ENCODE data around the gene FCRL5. TPM values are rescaled to one million over a fixed set of nuclear protein-coding genes. Genes with fewer than 3 reads are reported as not detected.
A peak's percentile ranks its signal among the peaks of the same experiment; 100 is the strongest.

FCRL5 gene
- total RNA-seq, 1 experiment from 2014 or later: not detected

DNA sequence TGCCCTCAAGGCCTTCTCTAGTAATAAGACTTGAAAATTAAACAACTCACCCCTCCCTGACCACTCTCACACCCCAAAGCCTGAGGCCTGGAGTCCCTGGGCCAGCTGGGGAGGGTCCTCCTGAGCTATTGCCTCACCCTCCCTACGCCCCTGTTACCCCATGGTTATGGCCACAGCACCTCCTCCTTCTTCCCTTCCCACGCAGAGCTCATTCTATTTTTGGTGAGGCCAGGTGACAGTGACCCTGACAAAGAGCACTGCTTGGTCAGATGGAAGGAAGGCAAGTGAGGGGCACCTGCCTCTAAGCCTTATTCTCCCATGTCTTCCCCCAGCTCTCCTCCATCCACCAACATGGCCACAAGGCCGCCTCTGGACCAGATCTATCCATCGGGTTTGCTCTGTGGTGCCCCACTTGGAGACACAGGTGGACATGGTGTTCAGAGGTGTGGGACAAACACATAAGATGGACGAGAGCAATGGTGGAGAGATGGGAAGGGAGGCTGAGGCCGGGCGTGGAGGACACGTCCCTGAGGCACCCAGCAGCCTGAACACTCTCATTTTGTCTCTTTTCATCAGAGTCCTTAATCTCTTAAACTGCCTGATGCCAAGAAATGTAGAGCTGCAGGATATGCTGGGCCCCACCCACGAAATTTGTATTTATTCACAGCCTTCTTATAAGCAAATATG lies 42.6 kb downstream of the FCRL5 start:
- H3K9me3 Mint-ChIP-seq (ENCODE audit: low read depth, unreplicated experiment): no peaks in the 10 kb centered on the region
- DNase-seq: no peak
- TF ChIP-seq, protein P1, sequence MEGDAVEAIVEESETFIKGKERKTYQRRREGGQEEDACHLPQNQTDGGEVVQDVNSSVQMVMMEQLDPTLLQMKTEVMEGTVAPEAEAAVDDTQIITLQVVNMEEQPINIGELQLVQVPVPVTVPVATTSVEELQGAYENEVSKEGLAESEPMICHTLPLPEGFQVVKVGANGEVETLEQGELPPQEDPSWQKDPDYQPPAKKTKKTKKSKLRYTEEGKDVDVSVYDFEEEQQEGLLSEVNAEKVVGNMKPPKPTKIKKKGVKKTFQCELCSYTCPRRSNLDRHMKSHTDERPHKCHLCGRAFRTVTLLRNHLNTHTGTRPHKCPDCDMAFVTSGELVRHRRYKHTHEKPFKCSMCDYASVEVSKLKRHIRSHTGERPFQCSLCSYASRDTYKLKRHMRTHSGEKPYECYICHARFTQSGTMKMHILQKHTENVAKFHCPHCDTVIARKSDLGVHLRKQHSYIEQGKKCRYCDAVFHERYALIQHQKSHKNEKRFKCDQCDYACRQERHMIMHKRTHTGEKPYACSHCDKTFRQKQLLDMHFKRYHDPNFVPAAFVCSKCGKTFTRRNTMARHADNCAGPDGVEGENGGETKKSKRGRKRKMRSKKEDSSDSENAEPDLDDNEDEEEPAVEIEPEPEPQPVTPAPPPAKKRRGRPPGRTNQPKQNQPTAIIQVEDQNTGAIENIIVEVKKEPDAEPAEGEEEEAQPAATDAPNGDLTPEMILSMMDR (IDR thresholded peaks at IDR 0.05; ENCODE audit: unreplicated experiment): no peak
- CTCF ChIA-PET: interaction anchor here (0.5 to 0.6 kb wide), 2 partner anchors 10 to 60 kb away, joined by 3 read pairs; no protein-coding TSS in a partner anchor
- no peak overlapping the region for H3K4me3 Mint-ChIP-seq (ENCODE audit: low read depth, unreplicated experiment)
- intact Hi-C loops (cut with micrococcal nuclease; ENCODE audit: unreplicated experiment): loop anchor here (5.0 kb wide), 1 partner anchor 263 kb away; no protein-coding TSS in a partner anchor
- no TSS peak for BruUV-seq (replicated peaks)
- peaks cover 11% of the 10 kb centered on the region for H3K4me1 Mint-ChIP-seq (ENCODE audit: low read depth, unreplicated experiment)
- peaks cover 17% of the 10 kb centered on the region for H3K27me3 Mint-ChIP-seq (ENCODE audit: unreplicated experiment)
- H3K36me3 Mint-ChIP-seq (ENCODE audit: insufficient read depth, unreplicated experiment): no peaks in the 10 kb centered on the region
- no peak overlapping the region for H3K27ac Mint-ChIP-seq (ENCODE audit: unreplicated experiment)

DNA sequence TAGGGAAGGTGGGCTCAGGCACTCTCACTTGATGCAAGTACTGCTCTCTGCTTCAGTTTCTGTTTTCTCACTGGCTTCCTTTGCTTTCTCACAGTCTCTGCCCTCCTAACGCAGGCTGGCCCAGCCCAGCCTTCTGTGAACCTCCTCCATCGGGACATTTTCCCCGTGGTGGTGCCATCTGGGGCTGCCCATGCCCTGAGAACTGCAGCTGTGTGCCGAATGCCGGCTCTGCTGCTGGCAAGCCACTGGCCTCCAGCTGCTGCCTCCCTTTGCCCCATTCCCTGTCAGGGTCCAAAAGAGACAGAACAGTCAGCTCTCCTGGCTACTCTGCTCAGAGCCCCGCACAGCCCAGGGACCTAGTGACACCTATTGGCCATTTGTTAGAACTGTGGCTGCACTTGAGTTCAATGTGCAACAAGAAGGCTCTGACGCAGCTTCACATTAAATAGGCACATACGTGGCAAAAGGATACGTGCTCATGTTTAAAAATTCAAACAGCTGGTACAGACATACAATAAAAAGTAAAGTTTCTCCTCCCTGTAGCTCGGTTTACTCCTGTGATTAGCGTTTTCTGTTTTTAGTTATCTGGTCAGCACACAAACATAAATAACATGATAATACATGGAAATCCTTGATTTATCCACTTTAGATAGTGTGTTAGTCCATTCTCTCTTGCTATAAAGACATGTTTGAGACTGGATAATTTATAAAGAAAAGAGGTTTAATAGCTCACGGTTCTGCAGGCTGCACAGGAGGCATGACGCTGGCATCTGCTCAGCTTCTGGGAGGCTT lies 46.6 kb downstream of the FCRL5 start:
- no peak overlapping the region for H3K27ac Mint-ChIP-seq (ENCODE audit: unreplicated experiment)
- CTCF ChIA-PET: interaction anchor here (0.5 to 1.4 kb wide), 9 partner anchors 10 to 619 kb away, joined by 3 to 9 read pairs (median 4); no protein-coding TSS in a partner anchor
- intact Hi-C loops (cut with micrococcal nuclease; ENCODE audit: unreplicated experiment): loop anchor here (1.0 to 5.0 kb wide), 2 partner anchors 186 to 267 kb away; no protein-coding TSS in a partner anchor
- peak overlapping the region; percentile 62 for H3K4me3 Mint-ChIP-seq (ENCODE audit: low read depth, unreplicated experiment)
- no peaks in the 10 kb centered on the region for H3K36me3 Mint-ChIP-seq (ENCODE audit: insufficient read depth, unreplicated experiment)
- DNase-seq: peak; percentile 71
- peaks cover 17% of the 10 kb centered on the region for H3K27me3 Mint-ChIP-seq (ENCODE audit: unreplicated experiment)
- BruUV-seq (replicated peaks): no TSS peak
- peaks cover 11% of the 10 kb centered on the region for H3K4me1 Mint-ChIP-seq (ENCODE audit: low read depth, unreplicated experiment)
- TF ChIP-seq, protein P1 (IDR thresholded peaks at IDR 0.05; ENCODE audit: unreplicated experiment): peak; percentile 76
- H3K9me3 Mint-ChIP-seq (ENCODE audit: low read depth, unreplicated experiment): no peaks in the 10 kb centered on the region

DNA sequence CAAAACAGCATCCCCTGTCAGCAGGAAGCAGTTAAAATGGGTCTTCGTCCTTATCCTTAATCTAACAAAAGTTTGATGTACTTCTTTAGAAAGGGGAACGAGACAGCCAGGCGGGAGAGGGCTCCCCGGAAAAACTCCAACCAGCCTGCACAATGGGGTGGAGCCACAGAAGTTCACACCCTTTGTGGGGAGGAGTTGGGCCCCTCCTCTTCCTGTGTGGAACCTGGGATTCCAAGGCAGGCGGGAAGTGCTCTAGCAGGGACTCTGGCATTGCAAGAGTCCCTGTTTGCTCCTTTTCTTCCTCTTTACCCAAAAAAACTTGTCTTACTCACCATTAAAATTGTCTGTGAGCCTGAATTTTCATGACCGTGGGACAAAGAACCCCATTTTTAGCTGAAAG lies 47.7 kb downstream of the FCRL5 start:
- Mint-ChIP-seq H3K4me1 (ENCODE audit: low read depth, unreplicated experiment) (peaks cover 11% of the 10 kb centered on the region), H3K9me3 (ENCODE audit: low read depth, unreplicated experiment) (no peaks in the 10 kb centered on the region), H3K4me3 (ENCODE audit: low read depth, unreplicated experiment) (no peak overlapping the region), H3K27ac (ENCODE audit: unreplicated experiment) (no peak overlapping the region), H3K27me3 (ENCODE audit: unreplicated experiment) (peaks cover 25% of the 10 kb centered on the region), H3K36me3 (ENCODE audit: insufficient read depth, unreplicated experiment) (no peaks in the 10 kb centered on the region)
- CTCF ChIA-PET: interaction anchor here (1.2 to 1.4 kb wide), 2 partner anchors 9 to 18 kb away, joined by 4 to 9 read pairs; no protein-coding TSS in a partner anchor
- no TSS peak for BruUV-seq (replicated peaks)
- TF ChIP-seq, protein P1 (IDR thresholded peaks at IDR 0.05; ENCODE audit: unreplicated experiment): no peak
- DNase-seq: no peak
- intact Hi-C loops (cut with micrococcal nuclease; ENCODE audit: unreplicated experiment): loop anchor here (1.0 to 5.0 kb wide), 2 partner anchors 187 to 268 kb away; no protein-coding TSS in a partner anchor

DNA sequence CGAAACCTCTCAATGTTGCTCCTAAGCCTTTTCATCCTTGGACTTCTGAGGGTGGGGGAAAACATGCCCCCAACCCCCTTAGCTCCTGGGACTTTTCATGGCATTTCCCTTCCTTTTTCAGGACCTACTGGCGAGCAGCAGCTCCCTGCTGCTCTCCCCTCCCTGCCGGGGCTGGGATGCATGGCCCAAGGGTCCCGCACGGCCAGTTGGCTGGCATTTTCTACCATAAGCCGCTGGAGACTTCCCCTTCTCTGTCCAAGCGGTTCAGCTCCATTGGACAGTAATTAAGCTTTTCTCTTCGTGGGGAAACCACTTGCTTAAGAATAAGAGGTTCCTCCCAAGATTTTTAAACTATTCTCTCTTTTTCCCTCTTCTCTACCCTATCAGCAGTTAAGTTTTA lies 52.8 kb downstream of the FCRL5 start:
- BruUV-seq (replicated peaks): no TSS peak
- no peaks in the 10 kb centered on the region for H3K9me3 Mint-ChIP-seq (ENCODE audit: low read depth, unreplicated experiment)
- H3K4me3 Mint-ChIP-seq (ENCODE audit: low read depth, unreplicated experiment): no peak overlapping the region
- no peaks in the 10 kb centered on the region for H3K36me3 Mint-ChIP-seq (ENCODE audit: insufficient read depth, unreplicated experiment)
- TF ChIP-seq, protein P1 (IDR thresholded peaks at IDR 0.05; ENCODE audit: unreplicated experiment): no peak
- DNase-seq: no peak
- intact Hi-C loops (cut with micrococcal nuclease; ENCODE audit: unreplicated experiment): loop anchor here (10.0 kb wide), 1 partner anchor 1515 kb away; no protein-coding TSS in a partner anchor
- no peak overlapping the region for H3K27ac Mint-ChIP-seq (ENCODE audit: unreplicated experiment)
- H3K4me1 Mint-ChIP-seq (ENCODE audit: low read depth, unreplicated experiment): no peaks in the 10 kb centered on the region
- CTCF ChIA-PET: interaction anchor here (0.7 kb wide), 1 partner anchor 11 kb away, joined by 3 read pairs; no protein-coding TSS in a partner anchor
- H3K27me3 Mint-ChIP-seq (ENCODE audit: unreplicated experiment): peaks cover 19% of the 10 kb centered on the region
